ENCODE data around the gene PEA15.

PEA15 gene

DNA sequence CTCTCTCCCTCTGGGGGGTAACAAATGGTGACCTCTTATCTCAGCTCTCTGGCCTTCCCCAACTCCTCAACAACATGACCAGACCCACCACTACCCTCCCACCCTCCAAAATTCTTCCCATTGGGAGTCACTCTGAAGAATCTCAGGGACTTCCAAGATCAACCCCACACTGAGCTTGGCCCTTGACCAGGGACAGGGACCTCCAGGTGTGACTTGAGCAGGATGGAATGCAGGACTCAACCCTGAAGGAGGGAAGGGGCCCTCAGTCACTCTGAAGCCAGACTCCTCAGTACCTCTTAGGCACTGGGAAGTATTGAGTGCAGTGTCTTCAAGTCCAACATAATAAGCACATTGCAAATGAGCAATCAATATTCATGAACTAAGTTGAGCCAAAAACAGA is 12.9 kb upstream of the PEA15 start:
- H3K18ac ChIP-seq (ENCODE audit: low read depth in 1 of 2, low read length in 2 of 2) = no peak overlapping the region
- no peak overlapping the region for H3K9ac ChIP-seq (ENCODE audit: low read length)
- no peak for DNase-seq
- H3K4me2 ChIP-seq (ENCODE audit: low read length, poor library complexity, severe bottlenecking) = no peak overlapping the region
- H3K4ac ChIP-seq (ENCODE audit: low read depth in 1 of 2, low read length in 2 of 2) = no peak overlapping the region
- H2AFZ ChIP-seq (ENCODE audit: low read depth, low read length) = no peak overlapping the region
- H3K27me3 ChIP-seq (ENCODE audit: control insufficient read depth in 1 of 2, insufficient read depth in 1 of 2, low read length in 2 of 2) = peaks cover 24 to 37% of the 10 kb centered on the region in 2 experiments
- no peak overlapping the region for H2BK5ac ChIP-seq (ENCODE audit: low read depth, low read length, poor library complexity, severe bottlenecking)
- no peak overlapping the region for H2AK5ac ChIP-seq (ENCODE audit: low read length, severe bottlenecking)
- H3K27ac ChIP-seq (ENCODE audit: low read length, poor library complexity, severe bottlenecking) = no peak overlapping the region
- no peak overlapping the region for H3K14ac ChIP-seq (ENCODE audit: low read length in 2 of 2)
- no peak overlapping the region for H2BK12ac ChIP-seq (ENCODE audit: low read length in 2 of 2)
- H3K79me1 ChIP-seq (replicated peaks; ENCODE audit: low read length, poor library complexity, severe bottlenecking) = no peaks in the 10 kb centered on the region
- no peak overlapping the region for H3K4me3 ChIP-seq (ENCODE audit: insufficient read depth in 1 of 2, low read depth in 1 of 2, low read length in 2 of 2)
- no peak overlapping the region for H3K23ac ChIP-seq (ENCODE audit: low read length in 2 of 2)
- H3K9me3 ChIP-seq (ENCODE audit: control insufficient read depth, low read length) = no peaks in the 10 kb centered on the region
- peaks cover 18% of the 10 kb centered on the region for H3K4me1 ChIP-seq (ENCODE audit: control insufficient read depth, insufficient read depth, low read depth, low read length)
- H4K91ac ChIP-seq (ENCODE audit: low read length) = no peak overlapping the region
- H3K36me3 ChIP-seq (ENCODE audit: control insufficient read depth in 1 of 2, insufficient read depth in 2 of 2, low read depth in 1 of 2, low read length in 2 of 2) = no peaks in the 10 kb centered on the region
- H4K8ac ChIP-seq (ENCODE audit: low read length) = no peak overlapping the region
- no peak overlapping the region for H2BK120ac ChIP-seq (ENCODE audit: low read depth, low read length)
- H2BK15ac ChIP-seq (ENCODE audit: low read depth, poor library complexity, severe bottlenecking) = no peak overlapping the region

- Histone ChIP-seq H3K4ac (ENCODE audit: low read depth in 1 of 2, low read length in 2 of 2) (no peak overlapping the region), H3K36me3 (ENCODE audit: control insufficient read depth in 1 of 2, insufficient read depth in 2 of 2, low read depth in 1 of 2, low read length in 2 of 2) (no peaks in the 10 kb centered on the region), H3K4me1 (ENCODE audit: control insufficient read depth, insufficient read depth, low read depth, low read length) (peaks cover 18% of the 10 kb centered on the region), H4K8ac (ENCODE audit: low read length) (peak overlapping the region; percentile 91), H3K9me3 (ENCODE audit: control insufficient read depth, low read length) (no peaks in the 10 kb centered on the region), H3K14ac (ENCODE audit: low read length in 2 of 2) (no peak overlapping the region), H3K9ac (ENCODE audit: low read length) (peak overlapping the region; percentile 70), H2BK120ac (ENCODE audit: low read depth, low read length) (peak overlapping the region; percentile 71), H2BK12ac (ENCODE audit: low read length in 2 of 2) (peak overlapping the region in 1 of 2 experiments; percentile 18), H3K18ac (ENCODE audit: low read depth in 1 of 2, low read length in 2 of 2) (no peak overlapping the region), H2BK15ac (ENCODE audit: low read depth, poor library complexity, severe bottlenecking) (no peak overlapping the region), H3K27me3 (ENCODE audit: control insufficient read depth in 1 of 2, insufficient read depth in 1 of 2, low read length in 2 of 2) (peaks cover 14 to 28% of the 10 kb centered on the region in 2 experiments), H4K91ac (ENCODE audit: low read length) (no peak overlapping the region), H3K4me3 (ENCODE audit: insufficient read depth in 1 of 2, low read depth in 1 of 2, low read length in 2 of 2) (peak overlapping the region in 1 of 2 experiments; percentile 40), H2AFZ (ENCODE audit: low read depth, low read length) (no peak overlapping the region), H3K79me1 (replicated peaks; ENCODE audit: low read length, poor library complexity, severe bottlenecking) (no peaks in the 10 kb centered on the region), H3K23ac (ENCODE audit: low read length in 2 of 2) (no peak overlapping the region), H2AK5ac (ENCODE audit: low read length, severe bottlenecking) (peak overlapping the region; percentile 55), H2BK5ac (ENCODE audit: low read depth, low read length, poor library complexity, severe bottlenecking) (no peak overlapping the region), H3K4me2 (ENCODE audit: low read length, poor library complexity, severe bottlenecking) (no peak overlapping the region), H3K27ac (ENCODE audit: low read length, poor library complexity, severe bottlenecking) (no peak overlapping the region)
- 30% methylated on average over 12 of the region's 16 CpGs for WGBS
- DNase-seq = peak; percentile 89
Measured at GRCh38 chr1:160193091-160193819, 11.9 kb upstream of the PEA15 start.

GRCh38 chr1:160193832-160194736 is 11.1 kb upstream of the PEA15 start:
- no peak overlapping the region for H2BK15ac ChIP-seq (ENCODE audit: low read depth, poor library complexity, severe bottlenecking)
- H2BK12ac ChIP-seq (ENCODE audit: low read length in 2 of 2) = no peak overlapping the region
- no peak overlapping the region for H3K4me2 ChIP-seq (ENCODE audit: low read length, poor library complexity, severe bottlenecking)
- H3K14ac ChIP-seq (ENCODE audit: low read length in 2 of 2) = peak overlapping the region in 1 of 2 experiments; percentile 76
- peak overlapping the region; percentile 70 for H3K9ac ChIP-seq (ENCODE audit: low read length)
- no peak overlapping the region for H2BK5ac ChIP-seq (ENCODE audit: low read depth, low read length, poor library complexity, severe bottlenecking)
- H4K8ac ChIP-seq (ENCODE audit: low read length) = no peak overlapping the region
- no peaks in the 10 kb centered on the region for H3K79me1 ChIP-seq (replicated peaks; ENCODE audit: low read length, poor library complexity, severe bottlenecking)
- H3K4ac ChIP-seq (ENCODE audit: low read depth in 1 of 2, low read length in 2 of 2) = no peak overlapping the region
- no peak overlapping the region for H2BK120ac ChIP-seq (ENCODE audit: low read depth, low read length)
- H2AK5ac ChIP-seq (ENCODE audit: low read length, severe bottlenecking) = no peak overlapping the region
- H3K27me3 ChIP-seq (ENCODE audit: control insufficient read depth in 1 of 2, insufficient read depth in 1 of 2, low read length in 2 of 2) = peaks cover 7 to 28% of the 10 kb centered on the region in 2 experiments
- no peak overlapping the region for H2AFZ ChIP-seq (ENCODE audit: low read depth, low read length)
- 77% methylated on average over 9 of the region's 9 CpGs for WGBS
- H4K91ac ChIP-seq (ENCODE audit: low read length) = peak overlapping the region; percentile 52
- no peaks in the 10 kb centered on the region for H3K9me3 ChIP-seq (ENCODE audit: control insufficient read depth, low read length)
- no peak overlapping the region for H3K23ac ChIP-seq (ENCODE audit: low read length in 2 of 2)
- H3K4me3 ChIP-seq (ENCODE audit: insufficient read depth in 1 of 2, low read depth in 1 of 2, low read length in 2 of 2) = peak overlapping the region in 1 of 2 experiments; percentile 0
- H3K4me1 ChIP-seq (ENCODE audit: control insufficient read depth, insufficient read depth, low read depth, low read length) = peaks cover 18% of the 10 kb centered on the region
- H3K36me3 ChIP-seq (ENCODE audit: control insufficient read depth in 1 of 2, insufficient read depth in 2 of 2, low read depth in 1 of 2, low read length in 2 of 2) = no peaks in the 10 kb centered on the region
- no peak overlapping the region for H3K27ac ChIP-seq (ENCODE audit: low read length, poor library complexity, severe bottlenecking)
- no peak for DNase-seq
- peak overlapping the region in 1 of 2 experiments; percentile 55 for H3K18ac ChIP-seq (ENCODE audit: low read depth in 1 of 2, low read length in 2 of 2)

GRCh38 chr1:160194737-160195059 is 10.5 kb upstream of the PEA15 start:
- no peak overlapping the region for H3K23ac ChIP-seq (ENCODE audit: low read length in 2 of 2)
- no peaks in the 10 kb centered on the region for H3K9me3 ChIP-seq (ENCODE audit: control insufficient read depth, low read length)
- H3K27ac ChIP-seq (ENCODE audit: low read length, poor library complexity, severe bottlenecking) = no peak overlapping the region
- peak overlapping the region; percentile 52 for H4K91ac ChIP-seq (ENCODE audit: low read length)
- no peak for DNase-seq
- no peak overlapping the region for H3K18ac ChIP-seq (ENCODE audit: low read depth in 1 of 2, low read length in 2 of 2)
- H2BK12ac ChIP-seq (ENCODE audit: low read length in 2 of 2) = no peak overlapping the region
- no peak overlapping the region for H3K4ac ChIP-seq (ENCODE audit: low read depth in 1 of 2, low read length in 2 of 2)
- no peaks in the 10 kb centered on the region for H3K79me1 ChIP-seq (replicated peaks; ENCODE audit: low read length, poor library complexity, severe bottlenecking)
- H2AFZ ChIP-seq (ENCODE audit: low read depth, low read length) = no peak overlapping the region
- no peak overlapping the region for H2BK15ac ChIP-seq (ENCODE audit: low read depth, poor library complexity, severe bottlenecking)
- H2BK5ac ChIP-seq (ENCODE audit: low read depth, low read length, poor library complexity, severe bottlenecking) = no peak overlapping the region
- H3K14ac ChIP-seq (ENCODE audit: low read length in 2 of 2) = peak overlapping the region in 1 of 2 experiments; percentile 63
- no peak overlapping the region for H4K8ac ChIP-seq (ENCODE audit: low read length)
- no peak overlapping the region for H3K9ac ChIP-seq (ENCODE audit: low read length)
- peaks cover 7 to 27% of the 10 kb centered on the region in 2 experiments for H3K27me3 ChIP-seq (ENCODE audit: control insufficient read depth in 1 of 2, insufficient read depth in 1 of 2, low read length in 2 of 2)
- H3K4me2 ChIP-seq (ENCODE audit: low read length, poor library complexity, severe bottlenecking) = no peak overlapping the region
- no peak overlapping the region for H2AK5ac ChIP-seq (ENCODE audit: low read length, severe bottlenecking)
- H3K4me1 ChIP-seq (ENCODE audit: control insufficient read depth, insufficient read depth, low read depth, low read length) = peaks cover 18% of the 10 kb centered on the region
- no peak overlapping the region for H2BK120ac ChIP-seq (ENCODE audit: low read depth, low read length)
- no peaks in the 10 kb centered on the region for H3K36me3 ChIP-seq (ENCODE audit: control insufficient read depth in 1 of 2, insufficient read depth in 2 of 2, low read depth in 1 of 2, low read length in 2 of 2)
- no peak overlapping the region for H3K4me3 ChIP-seq (ENCODE audit: insufficient read depth in 1 of 2, low read depth in 1 of 2, low read length in 2 of 2)
- 86% methylated on average over 2 of the region's 2 CpGs for WGBS

Measured in mesenchymal stem cell (in vitro differentiated cells and primary cell).